ENCODE measurements around the gene RECK.
"Not testable (repeated sequence)": the region's sequence is repeated elsewhere in the genome, so short reads cannot be mapped to it uniquely, and the experiment has no call there.

RECK gene

DNA sequence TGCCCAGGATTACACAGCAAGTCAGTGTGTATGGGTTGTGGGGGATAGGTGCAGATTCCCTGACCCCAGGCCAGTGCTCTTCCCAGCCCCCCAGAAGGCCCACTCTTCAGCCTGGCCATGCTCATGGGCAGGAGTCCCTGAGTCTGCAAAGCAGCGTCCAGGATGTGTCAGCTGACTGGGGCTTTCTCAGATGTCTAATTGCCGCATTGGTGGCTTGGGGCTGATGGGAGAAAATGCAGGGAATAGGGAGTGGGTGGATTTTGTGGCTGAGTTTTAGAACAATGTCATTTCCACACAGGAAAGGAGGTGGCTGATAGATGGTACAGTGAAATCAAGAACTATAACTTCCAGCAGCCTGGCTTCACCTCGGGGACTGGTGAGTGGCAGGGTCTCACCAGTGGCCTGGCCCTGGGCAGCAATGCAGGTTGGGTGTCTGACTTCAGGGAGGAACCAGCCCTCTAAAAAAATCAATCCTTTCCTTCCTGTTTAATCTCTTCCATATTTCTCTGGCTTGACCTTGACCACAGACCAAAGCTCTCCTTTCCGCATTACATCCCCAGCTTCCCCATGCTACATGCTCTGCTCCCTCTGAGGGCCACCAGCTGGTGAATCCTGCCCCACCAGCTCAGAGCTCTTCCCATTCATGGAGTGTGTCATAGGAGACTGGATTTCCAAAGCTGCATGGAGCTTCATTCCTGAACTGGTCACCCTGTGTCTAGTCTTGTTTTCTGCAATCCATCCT lies 114.0 kb downstream of the RECK start:
- no peak for DNase-seq
- TF ChIP-seq GATA1 (IDR thresholded peaks at IDR 0.05; ENCODE audit: low read depth, low read length) (no peak), POLR2A (IDR thresholded peaks at IDR 0.05; ENCODE audit: low read length) (no peak)

DNA sequence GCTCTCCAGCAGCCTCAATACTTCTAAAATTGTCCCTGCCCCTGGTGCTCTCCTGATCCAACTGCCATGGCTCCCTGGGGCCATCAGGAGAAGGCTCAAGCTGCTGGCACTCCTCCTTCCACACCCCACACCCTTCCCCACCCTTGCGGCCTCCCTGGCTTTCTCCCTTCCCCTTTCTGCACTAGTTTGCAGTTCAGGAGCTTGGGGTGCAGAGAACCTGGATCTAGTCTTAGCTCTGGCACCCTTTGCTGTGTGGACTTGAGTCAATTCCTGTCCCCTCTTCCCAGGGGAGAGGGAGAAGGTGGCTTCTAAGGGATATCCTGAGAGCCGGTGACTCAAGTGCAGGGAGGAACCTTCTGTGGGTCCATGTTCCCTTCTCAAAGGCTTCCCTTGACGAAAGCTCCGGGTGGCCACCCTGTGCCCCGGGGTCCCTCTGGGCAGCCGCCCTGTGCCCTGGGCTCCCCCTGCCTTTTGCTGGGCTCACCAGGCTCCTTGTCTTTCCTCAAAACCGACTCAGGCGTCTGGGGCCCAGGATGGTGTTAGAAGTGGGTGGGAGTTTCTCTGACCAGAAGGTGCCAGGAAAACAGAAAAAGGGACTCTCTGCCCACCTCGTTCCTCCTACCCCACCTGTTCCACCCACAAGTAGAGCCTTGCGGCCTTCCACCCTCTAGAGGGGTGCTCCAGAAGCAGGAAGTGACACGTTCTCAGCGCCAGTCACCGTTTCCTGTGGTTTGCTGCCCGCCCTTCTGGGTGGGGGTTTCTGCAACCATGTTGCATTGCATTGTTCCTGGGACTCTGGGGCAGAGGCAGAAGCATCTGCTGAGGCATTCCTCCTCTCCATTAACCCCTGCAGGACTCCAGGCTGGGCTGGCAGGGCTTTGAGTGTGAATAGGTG lies 114.8 kb downstream of the RECK start:
- TF ChIP-seq POLR2A (IDR thresholded peaks at IDR 0.05; ENCODE audit: low read length) (peak; percentile 25), GATA1 (IDR thresholded peaks at IDR 0.05; ENCODE audit: low read depth, low read length) (no peak)
- peak in 1 of 2 experiments; percentile 19 for DNase-seq

DNA sequence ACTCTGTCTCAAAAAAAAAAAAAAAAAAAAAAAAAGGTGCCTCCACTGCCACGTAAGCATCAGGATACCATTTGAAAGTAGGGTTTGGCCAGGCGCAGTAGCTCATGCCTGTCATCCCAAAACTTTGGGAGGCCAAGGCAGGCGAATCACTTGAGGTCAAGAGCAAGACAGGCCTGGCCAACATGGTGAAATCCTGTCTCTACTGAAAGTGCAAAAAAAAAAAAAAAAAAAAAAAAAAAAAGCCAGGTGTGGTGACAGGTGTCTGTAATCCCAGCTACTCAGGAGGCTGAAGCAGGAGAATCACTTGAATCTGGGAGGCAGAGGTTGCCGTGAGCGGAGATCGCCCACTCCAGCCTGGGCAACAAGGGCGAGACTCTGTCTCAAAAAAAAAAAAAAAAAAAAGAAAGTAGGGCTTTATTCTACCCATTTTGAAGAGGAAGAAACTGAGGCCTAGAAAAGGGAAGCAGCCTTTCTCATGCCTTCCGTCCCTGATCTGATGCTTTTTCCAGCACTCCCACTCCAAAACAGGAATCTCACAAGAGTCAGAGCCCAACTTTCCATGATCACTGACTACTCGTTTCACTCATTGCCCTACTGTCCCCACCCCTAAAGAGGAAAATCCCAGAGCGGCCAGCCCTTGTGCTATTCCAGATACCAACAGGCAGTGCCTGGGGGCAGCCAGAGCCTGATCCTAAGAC lies 116.2 kb downstream of the RECK start:
- TF ChIP-seq GATA1 (IDR thresholded peaks at IDR 0.05; ENCODE audit: low read depth, low read length) (no peak), POLR2A (IDR thresholded peaks at IDR 0.05; ENCODE audit: low read length) (no peak)
- DNase-seq, result no peak

DNA sequence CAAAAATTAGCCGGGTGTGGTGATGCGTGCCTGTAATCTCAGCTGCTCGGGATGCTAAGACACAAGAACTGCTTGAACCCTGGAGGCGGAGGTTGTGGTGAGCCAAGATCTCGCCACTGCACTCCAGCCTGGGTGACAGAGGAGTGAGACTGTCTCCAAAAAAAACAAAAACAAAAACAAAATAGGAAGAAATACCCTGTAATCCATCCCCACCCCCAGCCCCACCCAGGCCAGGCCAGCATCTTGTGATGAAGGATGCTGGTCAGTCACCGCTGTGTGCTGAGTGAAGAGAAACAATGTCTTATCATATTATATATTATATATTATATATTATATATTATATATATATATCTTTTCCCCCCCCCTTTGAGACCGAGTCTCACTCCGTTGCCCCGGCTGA lies 117.0 kb downstream of the RECK start:
- no peak for DNase-seq
- TF ChIP-seq POLR2A (IDR thresholded peaks at IDR 0.05; ENCODE audit: low read length), result no peak
- TF ChIP-seq GATA1 (IDR thresholded peaks at IDR 0.05; ENCODE audit: low read depth, low read length), result no peak

DNA sequence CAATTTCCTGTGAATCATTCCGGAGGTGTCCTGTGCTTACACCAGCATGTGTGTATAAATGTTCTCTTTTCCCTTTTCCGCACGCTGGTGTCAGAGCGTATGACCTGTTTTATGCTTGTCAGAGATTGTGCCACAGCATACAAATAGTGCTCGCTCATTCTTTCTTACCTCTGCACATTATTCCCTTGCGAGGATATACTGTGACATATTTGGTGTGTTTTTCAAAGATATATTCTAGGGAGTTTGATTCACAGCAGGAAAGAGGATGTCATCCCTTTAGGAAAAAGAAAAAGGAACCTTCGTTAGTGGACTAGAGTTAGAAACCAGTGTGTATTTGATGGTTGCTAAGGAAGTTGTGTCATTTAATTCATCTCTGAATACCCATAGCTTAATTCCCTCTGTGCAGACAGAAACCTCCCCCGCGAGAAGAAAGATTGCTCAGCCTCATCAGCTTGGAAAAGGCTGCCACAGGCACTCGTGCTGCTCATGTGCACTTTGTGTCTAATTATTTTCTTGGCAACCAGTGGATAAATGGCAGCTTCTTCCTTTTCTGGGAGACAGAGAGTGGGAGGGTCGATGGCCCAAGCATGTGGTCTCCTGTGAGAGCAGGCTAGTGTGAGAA lies 117.7 kb downstream of the RECK start:
- TF ChIP-seq GATA1 (IDR thresholded peaks at IDR 0.05; ENCODE audit: low read depth, low read length), result no peak
- no peak for TF ChIP-seq POLR2A (IDR thresholded peaks at IDR 0.05; ENCODE audit: low read length)
- no peak for DNase-seq

DNA sequence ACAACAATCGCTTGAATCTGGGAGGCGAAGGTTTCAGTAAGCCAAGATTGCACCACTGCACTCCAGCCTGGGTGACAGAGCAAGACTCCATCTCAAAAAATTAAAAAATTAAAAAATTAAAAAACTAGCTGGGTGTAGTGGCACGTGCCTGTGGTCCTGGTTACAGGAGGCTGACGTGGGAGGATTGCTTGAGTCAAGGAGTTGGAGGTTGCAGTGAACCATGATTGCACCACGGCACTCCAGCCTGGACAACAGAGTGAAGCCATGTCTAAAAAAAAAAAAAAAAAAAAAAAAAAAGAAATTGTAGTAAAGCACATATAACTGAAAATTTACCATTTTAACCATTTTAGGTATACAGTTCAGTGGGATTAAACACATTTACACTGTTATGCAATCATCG lies 119.4 kb downstream of the RECK start:
- no peak for DNase-seq
- TF ChIP-seq POLR2A (IDR thresholded peaks at IDR 0.05; ENCODE audit: low read length), result no peak
- no peak for TF ChIP-seq GATA1 (IDR thresholded peaks at IDR 0.05; ENCODE audit: low read depth, low read length)

DNA sequence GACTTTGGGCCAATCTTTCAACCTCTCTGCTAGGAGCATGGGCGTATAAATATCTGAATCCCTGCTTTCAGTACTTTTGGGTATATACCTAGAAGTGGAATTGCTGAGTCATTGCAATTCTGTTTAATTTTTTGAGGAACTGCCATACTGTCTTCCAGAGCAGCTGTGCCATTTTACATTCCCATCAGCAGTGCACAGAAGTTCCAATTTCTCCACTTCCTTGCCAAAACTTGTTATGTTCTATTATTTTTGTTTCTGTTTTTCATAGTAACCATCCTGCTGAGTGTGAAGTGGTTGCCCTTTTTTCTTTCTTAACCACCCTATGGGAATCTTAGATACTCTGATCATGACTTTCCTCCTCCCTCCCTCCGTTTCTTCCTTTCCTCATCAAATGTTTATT lies 121.4 kb downstream of the RECK start:
- no peak for DNase-seq

DNA sequence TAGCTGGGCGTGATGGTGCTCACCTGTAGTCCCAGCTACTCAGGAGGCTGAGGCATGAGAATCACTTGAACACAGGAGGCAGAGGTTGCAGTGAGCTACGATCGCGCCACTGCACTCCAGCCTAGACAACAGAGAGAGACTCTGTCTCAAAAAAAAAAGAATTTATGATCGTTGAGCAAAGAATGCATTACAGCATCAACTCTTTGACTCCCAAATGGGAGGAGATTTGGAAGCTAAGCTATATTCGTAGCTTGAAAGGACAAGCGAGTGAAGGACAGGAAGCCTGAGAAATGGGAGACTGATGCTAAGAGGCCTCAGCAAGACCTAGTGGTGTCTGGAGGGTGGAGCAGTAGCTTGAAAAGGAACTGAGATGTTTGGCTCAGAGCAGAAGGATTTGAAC lies 122.2 kb downstream of the RECK start:
- DNase-seq, result no peak
- TF ChIP-seq POLR2A (IDR thresholded peaks at IDR 0.05; ENCODE audit: low read length), result no peak
- TF ChIP-seq GATA1 (IDR thresholded peaks at IDR 0.05; ENCODE audit: low read depth, low read length), result no peak

More for the DNA sequence above, 121.4 kb downstream of the RECK start:
- TF ChIP-seq POLR2A (IDR thresholded peaks at IDR 0.05; ENCODE audit: low read length) (no peak), GATA1 (IDR thresholded peaks at IDR 0.05; ENCODE audit: low read depth, low read length) (no peak)

DNA sequence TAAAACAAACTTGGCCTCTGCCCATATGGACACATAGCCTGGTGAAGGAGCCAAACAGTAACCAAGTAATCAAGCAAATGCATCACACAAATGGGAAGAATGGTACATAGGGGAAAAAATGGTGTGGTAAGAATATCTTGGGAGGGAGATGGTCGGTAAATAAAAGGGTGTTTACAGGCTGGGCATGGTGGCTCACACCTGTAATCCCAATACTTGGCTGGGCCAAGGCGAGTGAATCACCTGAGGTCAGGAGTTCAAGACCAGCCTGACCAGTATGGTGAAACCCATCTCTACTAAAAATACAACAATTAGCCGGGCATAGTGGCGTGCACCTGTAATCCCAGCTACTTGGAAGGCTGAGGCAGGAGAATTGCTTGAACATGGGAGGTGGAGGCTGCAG lies 122.8 kb downstream of the RECK start:
- not testable (repeated sequence) for DNase-seq

DNA sequence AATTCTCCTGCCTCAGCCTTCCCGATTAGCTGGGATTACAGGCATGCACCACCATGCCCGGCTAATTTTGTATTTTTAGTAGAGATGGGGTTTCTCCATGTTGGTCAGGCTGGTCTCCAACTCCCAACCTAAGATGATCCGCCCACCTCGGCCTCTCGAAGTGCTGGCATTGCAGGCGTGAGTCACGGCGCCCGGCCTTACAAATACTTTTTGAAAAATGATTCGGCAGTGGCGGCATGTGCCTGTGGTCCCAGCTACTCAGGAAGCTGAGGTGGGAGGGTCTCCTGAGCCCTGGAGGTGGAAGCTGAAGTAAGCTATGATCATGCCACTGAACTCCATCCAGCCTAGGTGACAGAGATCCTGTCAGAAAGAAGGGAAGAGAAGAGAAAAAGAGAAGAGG lies 123.4 kb downstream of the RECK start:
- not testable (repeated sequence) for DNase-seq

DNA sequence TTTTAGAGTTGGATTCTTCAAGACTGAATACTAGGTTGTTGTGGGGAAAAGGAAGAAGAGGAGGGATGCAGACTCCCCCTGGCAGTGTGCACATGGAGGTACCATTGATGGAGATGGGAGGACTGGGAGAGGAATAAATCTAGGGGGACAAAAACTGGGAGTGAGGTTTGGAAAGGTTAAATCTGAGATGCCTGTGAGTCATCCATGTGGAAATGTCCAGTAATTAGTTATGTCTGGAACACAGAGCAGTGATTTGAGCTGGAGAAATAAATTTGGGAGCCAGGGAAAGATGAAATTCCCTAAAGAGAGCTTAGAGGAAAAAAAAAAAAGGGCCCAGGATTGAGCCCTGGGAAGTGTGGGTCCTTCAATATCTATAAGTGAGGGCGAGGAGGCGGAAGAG lies 124.5 kb downstream of the RECK start:
- no peak for TF ChIP-seq GATA1 (IDR thresholded peaks at IDR 0.05; ENCODE audit: low read depth, low read length)
- TF ChIP-seq POLR2A (IDR thresholded peaks at IDR 0.05; ENCODE audit: low read length), result no peak

DNA sequence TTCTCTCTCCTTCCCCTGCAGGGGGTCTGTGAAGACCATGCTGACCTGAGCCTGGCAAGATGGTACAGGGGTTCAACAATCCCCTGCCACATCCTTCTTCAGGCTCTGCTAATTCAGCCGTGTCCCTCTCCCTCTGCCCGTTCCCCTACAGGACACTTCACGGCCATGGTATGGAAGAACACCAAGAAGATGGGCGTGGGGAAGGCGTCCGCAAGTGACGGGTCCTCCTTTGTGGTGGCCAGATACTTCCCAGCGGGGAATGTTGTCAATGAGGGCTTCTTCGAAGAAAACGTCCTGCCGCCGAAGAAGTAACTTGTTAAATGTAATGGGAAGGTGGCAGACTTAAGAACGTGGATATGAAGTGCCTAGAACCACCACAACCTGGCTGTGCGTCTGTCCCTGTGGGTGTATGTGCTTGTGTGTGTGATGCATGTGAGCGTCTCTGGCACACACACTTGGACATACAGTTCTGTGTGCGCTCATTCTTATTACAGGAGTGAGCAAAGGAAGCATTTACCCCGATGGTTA lies 125.6 kb downstream of the RECK start:
- DNase-seq, result no peak
- TF ChIP-seq POLR2A (IDR thresholded peaks at IDR 0.05; ENCODE audit: low read length) (no peak), GATA1 (IDR thresholded peaks at IDR 0.05; ENCODE audit: low read depth, low read length) (no peak)

More for the DNA sequence above, 124.5 kb downstream of the RECK start:
- DNase-seq, result no peak

DNA sequence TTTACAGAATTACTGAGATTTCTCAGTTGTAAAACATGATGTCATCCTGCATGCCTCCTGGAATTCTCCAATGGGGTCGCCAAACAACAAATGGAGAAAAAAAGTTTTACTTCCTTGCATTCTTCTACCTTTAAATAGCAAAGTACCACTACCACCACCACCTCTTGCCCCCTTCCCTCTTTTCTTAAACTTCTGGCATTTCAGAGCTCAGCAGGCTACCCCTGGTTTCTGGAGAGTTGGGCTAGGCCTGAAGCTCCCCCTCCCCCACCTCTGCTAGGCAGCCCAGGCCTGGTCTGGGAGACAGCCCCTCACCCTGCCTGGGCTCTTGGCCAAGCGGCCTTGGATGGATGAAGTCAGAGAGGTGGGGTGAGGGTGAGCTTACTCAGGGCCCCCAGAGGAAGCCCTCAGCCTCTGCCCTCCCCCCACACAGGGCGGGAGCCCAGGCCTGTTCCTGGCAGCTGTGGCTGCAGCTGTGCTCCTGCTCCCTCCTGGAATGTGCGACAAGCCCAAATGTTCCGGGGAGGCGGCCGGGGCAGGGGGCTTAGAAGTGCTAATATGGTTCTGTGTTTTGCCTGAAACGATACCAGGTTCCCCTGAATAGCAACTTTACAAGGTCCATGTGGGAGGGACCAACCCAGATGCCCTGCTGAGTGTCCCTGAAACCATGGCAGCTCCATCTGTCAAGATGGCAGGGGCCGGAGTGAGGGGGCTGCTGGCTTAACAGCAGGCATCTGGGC lies 126.5 kb downstream of the RECK start:
- no peak for DNase-seq
- TF ChIP-seq POLR2A (IDR thresholded peaks at IDR 0.05; ENCODE audit: low read length) (no peak), GATA1 (IDR thresholded peaks at IDR 0.05; ENCODE audit: low read depth, low read length) (no peak)
